Osteoblast (primary cell): Measurements from ENCODE around the gene HOXC11. TPM values are rescaled to one million over a fixed set of nuclear protein-coding genes. Genes with fewer than 3 reads are reported as not detected.

Source experiments
- DNase-seq: peaks from one replicate; pipeline ENCODE4 v3.0.0; 2011; ENCODE audit warnings: low spot score, mixed read lengths; ENCODE audit not compliant: insufficient read length; ENCODE audit errors: missing footprints
- H2AFZ ChIP-seq: 2 replicates; pipeline ENCODE4 v1.6.0; 2011; ENCODE audit warnings: mild to moderate bottlenecking, low read length
- H3K27ac ChIP-seq: 2 replicates; pipeline ENCODE4 v1.5.1; 2011; ENCODE audit warnings: mild to moderate bottlenecking, low read depth, low read length, moderate library complexity
- H3K27me3 ChIP-seq: 2 replicates; pipeline ENCODE4 v1.6.0; 2012; ENCODE audit warnings: mild to moderate bottlenecking, control low read depth, inconsistent platforms, low read length, moderate library complexity; ENCODE audit not compliant: insufficient read depth
- H3K36me3 ChIP-seq: 2 replicates; pipeline ENCODE4 v1.5.1; 2011; ENCODE audit warnings: mild to moderate bottlenecking, low read length, control low read depth, moderate library complexity; ENCODE audit not compliant: insufficient read depth
- H3K4me1 ChIP-seq: 2 replicates; pipeline ENCODE4 v1.5.1; 2011; ENCODE audit warnings: mild to moderate bottlenecking, low read length, control low read depth, moderate library complexity; ENCODE audit not compliant: insufficient read depth
- H3K4me2 ChIP-seq: 2 replicates; pipeline ENCODE4 v1.6.0; 2011; ENCODE audit warnings: mild to moderate bottlenecking, low read length; ENCODE audit not compliant: insufficient read depth
- H3K4me3 ChIP-seq: fragments of 200-600 bp; sonication (generic); 3 replicates; pipeline ENCODE4 v1.5.1; 2012; ENCODE audit warnings: mild to moderate bottlenecking, low read length, inconsistent platforms; ENCODE audit not compliant: insufficient read depth
- H3K79me2 ChIP-seq: 2 replicates; pipeline ENCODE4 v1.6.0; 2012; ENCODE audit warnings: mild to moderate bottlenecking, low read length, control low read depth, inconsistent platforms; ENCODE audit not compliant: insufficient read depth
- H3K9me3 ChIP-seq: 2 replicates; pipeline ENCODE4 v1.5.1; 2011; ENCODE audit warnings: low read depth, low read length, control low read depth
- H4K20me1 ChIP-seq: 2 replicates; pipeline ENCODE4 v1.6.0; 2012; ENCODE audit warnings: mild to moderate bottlenecking, low read length, control low read depth; ENCODE audit not compliant: insufficient read depth
- CTCF ChIP-seq: IDR thresholded peaks from 2 replicates; pipeline ENCODE4 v1.5.1; 2011; ENCODE audit warnings: mild to moderate bottlenecking, low read depth, low read length, moderate library complexity; ENCODE audit errors: extremely low read depth
- total RNA-seq: library from RNA; depleted of rRNA; stranded (reverse); fragments of >200 nt; gene quantifications from 2 replicates; pipeline ENCODE4 v1.2.3, GENCODE V29; 2012

HOXC11 gene
- total RNA-seq, 1 donor = 1.1 TPM

GRCh38 chr12:53975064-53975471 is 2.1 kb downstream of the HOXC11 start:
- DNase-seq = no peak
- H3K36me3 ChIP-seq = no peaks in the 10 kb centered on the region
- no peaks in the 10 kb centered on the region for H3K9me3 ChIP-seq
- H3K4me1 ChIP-seq = peaks cover 9% of the 10 kb centered on the region
- H3K27ac ChIP-seq = no peak overlapping the region
- H3K4me2 ChIP-seq = peak overlapping the region; percentile 89
- H3K4me3 ChIP-seq = peak overlapping the region; percentile 83
- H4K20me1 ChIP-seq = no peaks in the 10 kb centered on the region
- H2AFZ ChIP-seq = peak overlapping the region; percentile 97
- no peaks in the 10 kb centered on the region for H3K79me2 ChIP-seq
- H3K27me3 ChIP-seq = peaks cover 21% of the 10 kb centered on the region
- no peak for TF ChIP-seq CTCF

GRCh38 chr12:53975479-53976152 is 2.7 kb downstream of the HOXC11 start:
- Histone ChIP-seq H4K20me1 (no peaks in the 10 kb centered on the region), H3K4me1 (peaks cover 9% of the 10 kb centered on the region), H3K27ac (no peak overlapping the region), H3K36me3 (no peaks in the 10 kb centered on the region), H3K4me2 (peak overlapping the region; percentile 89), H3K79me2 (no peaks in the 10 kb centered on the region), H3K4me3 (no peak overlapping the region), H3K9me3 (no peaks in the 10 kb centered on the region), H3K27me3 (peaks cover 18% of the 10 kb centered on the region), H2AFZ (no peak overlapping the region)
- DNase-seq = no peak
- TF ChIP-seq CTCF = no peak

GRCh38 chr12:53976172-53976822 is 3.4 kb downstream of the HOXC11 start:
- TF ChIP-seq CTCF = no peak
- no peak overlapping the region for H2AFZ ChIP-seq
- H3K4me1 ChIP-seq = peaks cover 9% of the 10 kb centered on the region
- no peaks in the 10 kb centered on the region for H3K79me2 ChIP-seq
- peaks cover 12% of the 10 kb centered on the region for H3K27me3 ChIP-seq
- H3K4me3 ChIP-seq = no peak overlapping the region
- no peak overlapping the region for H3K4me2 ChIP-seq
- no peak overlapping the region for H3K27ac ChIP-seq
- H3K9me3 ChIP-seq = no peaks in the 10 kb centered on the region
- no peaks in the 10 kb centered on the region for H3K36me3 ChIP-seq
- DNase-seq = no peak
- H4K20me1 ChIP-seq = no peaks in the 10 kb centered on the region

GRCh38 chr12:53976823-53977595 is 4.1 kb downstream of the HOXC11 start:
- no peak overlapping the region for H2AFZ ChIP-seq
- peaks cover 9% of the 10 kb centered on the region for H3K4me1 ChIP-seq
- peaks cover 5% of the 10 kb centered on the region for H3K27me3 ChIP-seq
- H3K36me3 ChIP-seq = no peaks in the 10 kb centered on the region
- DNase-seq = no peak
- no peaks in the 10 kb centered on the region for H3K79me2 ChIP-seq
- H4K20me1 ChIP-seq = no peaks in the 10 kb centered on the region
- TF ChIP-seq CTCF = no peak
- no peak overlapping the region for H3K4me3 ChIP-seq
- no peak overlapping the region for H3K4me2 ChIP-seq
- no peak overlapping the region for H3K27ac ChIP-seq
- no peaks in the 10 kb centered on the region for H3K9me3 ChIP-seq
